IMR-90 (cell line): Measurements from ENCODE around the gene RPS6KA4. TPM values are rescaled to one million over a fixed set of nuclear protein-coding genes. Genes with fewer than 3 reads are reported as not detected.
A peak's percentile ranks its signal among the peaks of the same experiment; 100 is the strongest.

Experiments
- ATAC-seq: fragments of 200-7000 bp; cut with Tn5 transposase; 2 replicates; pipeline ENCODE4 v1.9.1; 2020; ENCODE audit warnings: low read depth, mild to moderate bottlenecking, moderate library complexity
- BruUV-seq: library from RNA; stranded (reverse); fragments of 400-500 nt; replicated peaks from 2 replicates; lab custom pipeline; 2021; lab: Mats Ljungman, UMichigan
- CTCF ChIA-PET: fragments of 300-600 bp; formaldehyde crosslinking; extraction: SDS; loops from one replicate; lab custom pipeline; 2021; ENCODE audit warnings: antibody characterized with exemption; lab: Yijun Ruan, JAX
- POLR2A ChIA-PET: fragments of 300-600 bp; sonication (Branson Sonifier 250); formaldehyde crosslinking; loops from one replicate; lab custom pipeline; 2022; ENCODE audit warnings: antibody characterized with exemption; ENCODE audit not compliant: unreplicated experiment; lab: Charles Lee
- DNase-seq: peaks from one replicate; pipeline ENCODE4 v3.0.0; 2013
- H2AFZ ChIP-seq: replicated peaks from 2 replicates; pipeline ENCODE3; 2013; ENCODE audit warnings: low read length, mild to moderate bottlenecking; ENCODE audit not compliant: poor library complexity
- H2AK5ac ChIP-seq: 2 replicates; pipeline ENCODE4 v1.6.1; 2013; ENCODE audit warnings: low read depth, low read length, inconsistent platforms
- H2AK9ac ChIP-seq: replicated peaks from 2 replicates; pipeline ENCODE3; 2013; ENCODE audit warnings: mild to moderate bottlenecking, low read depth, low read length, moderate library complexity; ENCODE audit not compliant: poor library complexity
- H2BK120ac ChIP-seq: 2 replicates; pipeline ENCODE4 v1.6.1; 2013; ENCODE audit warnings: low read depth, low read length, inconsistent platforms
- H2BK15ac ChIP-seq: 3 replicates; pipeline ENCODE4 v1.6.1; 2013; ENCODE audit warnings: low read depth, low read length, inconsistent platforms
- H2BK20ac ChIP-seq: 2 replicates; pipeline ENCODE4 v1.6.1; 2013; ENCODE audit warnings: low read depth, mild to moderate bottlenecking, inconsistent platforms, low read length, moderate library complexity
- H2BK5ac ChIP-seq: 2 replicates; pipeline ENCODE4 v1.6.1; 2013; ENCODE audit warnings: mild to moderate bottlenecking, low read depth, low read length, inconsistent platforms; ENCODE audit not compliant: poor library complexity, severe bottlenecking
- H3K14ac ChIP-seq: replicated peaks from 2 replicates; pipeline ENCODE4 v1.6.1; 2013; ENCODE audit warnings: low read depth, low read length, inconsistent platforms
- H3K18ac ChIP-seq: 2 replicates; pipeline ENCODE4 v1.6.1; 2013; ENCODE audit warnings: low read depth, low read length, control low read depth
- H3K23ac ChIP-seq: 2 replicates; pipeline ENCODE4 v1.6.1; 2013; ENCODE audit warnings: low read depth, low read length, inconsistent platforms
- H3K27ac ChIP-seq: 2 replicates; pipeline ENCODE4 v1.5.1; 2013; ENCODE audit warnings: mild to moderate bottlenecking, control low read depth, low read length; ENCODE audit not compliant: insufficient read depth
- H3K27me3 ChIP-seq: 2 replicates; pipeline ENCODE4 v1.6.1; 2013; ENCODE audit warnings: low read length; ENCODE audit not compliant: control insufficient read depth, insufficient read depth
- H3K36me3 ChIP-seq: 2 replicates; pipeline ENCODE4 v1.6.1; 2013; ENCODE audit warnings: low read length, mixed read lengths; ENCODE audit not compliant: control insufficient read depth, insufficient read depth
- H3K4ac ChIP-seq: 2 replicates; pipeline ENCODE4 v1.6.1; 2013; ENCODE audit warnings: low read depth, low read length, inconsistent platforms
- H3K4me1 ChIP-seq: 2 replicates; pipeline ENCODE4 v1.6.1; 2013; ENCODE audit warnings: low read length, mixed read lengths; ENCODE audit not compliant: control insufficient read depth, insufficient read depth
- H3K4me2 ChIP-seq: 2 replicates; pipeline ENCODE4 v1.6.1; 2013; ENCODE audit warnings: low read depth, mild to moderate bottlenecking, control low read depth, low read length, moderate library complexity
- H3K4me3 ChIP-seq: 2 replicates; pipeline ENCODE4 v1.5.1; 2013; ENCODE audit warnings: low read depth, mild to moderate bottlenecking, control low read depth, low read length, moderate library complexity; ENCODE audit not compliant: insufficient read depth
- H3K56ac ChIP-seq: 2 replicates; pipeline ENCODE4 v1.6.1; 2013; ENCODE audit warnings: low read length, inconsistent platforms; ENCODE audit not compliant: insufficient read depth; ENCODE audit errors: extremely low read depth
- H3K79me1 ChIP-seq, 2 experiments: 2 replicates each; pipeline ENCODE4 v1.6.1; 2013; ENCODE audit warnings: low read length in 2 of 2, inconsistent platforms in 1 of 2, low read depth in 1 of 2
- H3K9ac ChIP-seq: 2 replicates; pipeline ENCODE4 v1.6.1; 2013; ENCODE audit warnings: low read depth, low read length, control low read depth
- H3K9me1 ChIP-seq: 2 replicates; pipeline ENCODE4 v1.6.1; 2013; ENCODE audit warnings: low read length, inconsistent platforms; ENCODE audit not compliant: insufficient read depth
- H3K9me3 ChIP-seq: 2 replicates; pipeline ENCODE4 v1.6.1; 2013; ENCODE audit warnings: low read length; ENCODE audit not compliant: control insufficient read depth, insufficient read depth
- H4K20me1 ChIP-seq: 2 replicates; pipeline ENCODE4 v1.6.1; 2013; ENCODE audit warnings: low read length, inconsistent platforms; ENCODE audit not compliant: insufficient read depth
- H4K5ac ChIP-seq: 2 replicates; pipeline ENCODE4 v1.6.1; 2013; ENCODE audit warnings: mild to moderate bottlenecking, low read depth, low read length, control low read depth
- H4K8ac ChIP-seq, 2 experiments: 2 replicates each; pipeline ENCODE4 v1.6.1; 2013; ENCODE audit warnings: low read depth in 2 of 2, low read length in 2 of 2, control low read depth in 1 of 2, inconsistent platforms in 1 of 2
- H4K91ac ChIP-seq: 2 replicates; pipeline ENCODE4 v1.6.1; 2013; ENCODE audit warnings: low read depth, low read length, inconsistent platforms; ENCODE audit not compliant: insufficient read depth
- CEBPB ChIP-seq: IDR thresholded peaks from 2 replicates; pipeline ENCODE4 v1.6.1; 2012; ENCODE audit warnings: low read depth, low read length, improper control_type of control experiment
- CHD1 ChIP-seq: IDR thresholded peaks from 2 replicates; pipeline ENCODE4 v1.6.1; 2012; ENCODE audit warnings: low read depth, low read length, improper control_type of control experiment
- FOS ChIP-seq: fragments of 150-350 bp; IDR thresholded peaks from 2 replicates; pipeline ENCODE4 v1.6.1; 2016; ENCODE audit warnings: low read depth, low read length
- MAFK ChIP-seq: IDR thresholded peaks from 2 replicates; pipeline ENCODE4 v1.6.1; 2012; ENCODE audit warnings: low read depth, low read length, improper control_type of control experiment
- MAZ ChIP-seq: IDR thresholded peaks from 2 replicates; pipeline ENCODE4 v1.6.1; 2012; ENCODE audit warnings: low read depth, mild to moderate bottlenecking, low read length, improper control_type of control experiment, moderate library complexity, borderline replicate concordance
- MXI1 ChIP-seq: IDR thresholded peaks from 2 replicates; pipeline ENCODE4 v1.6.1; 2012; ENCODE audit warnings: low read depth, mild to moderate bottlenecking, low read length, moderate library complexity, borderline replicate concordance
- NFE2L2 ChIP-seq: fragments of 150-350 bp; IDR thresholded peaks from 2 replicates; pipeline ENCODE4 v1.6.1; 2016; ENCODE audit warnings: low read depth, mild to moderate bottlenecking, low read length
- POLR2A ChIP-seq: IDR thresholded peaks from 2 replicates; pipeline ENCODE4 v1.6.1; 2012; ENCODE audit warnings: mild to moderate bottlenecking, low read depth, low read length
- RAD21 ChIP-seq: IDR thresholded peaks from 2 replicates; pipeline ENCODE4 v1.6.1; 2012; ENCODE audit warnings: low read length, improper control_type of control experiment
- RCOR1 ChIP-seq: IDR thresholded peaks from 2 replicates; pipeline ENCODE4 v1.6.1; 2012; ENCODE audit warnings: mild to moderate bottlenecking, low read length, improper control_type of control experiment; ENCODE audit not compliant: insufficient replicate concordance
- RFX5 ChIP-seq: IDR thresholded peaks from 2 replicates; pipeline ENCODE4 v1.8.0; 2012; ENCODE audit warnings: low read depth, mild to moderate bottlenecking, low read length, moderate library complexity
- WGBS, 2 experiments: methylation state at CpG; one replicate each; pipeline versions ENCODE4 v1.1.5 to v1.1.7; 2013; ENCODE audit warnings: missing lambda C conversion rate in 2 of 2; ENCODE audit not compliant: insufficient read length in 1 of 2; ENCODE audit errors: extremely low coverage in 2 of 2; 5-methylcytosine and 5-hydroxymethylcytosine counted together
- dilution Hi-C: fragments of 300-500 bp; cut with HindIII; formaldehyde crosslinking; loops from one replicate; pipeline ENCODE4 v1.14.3; 2018; ENCODE audit warnings: low sequenced_read_pairs; ENCODE audit not compliant: unreplicated experiment
- in situ Hi-C: fragments of 300-500 bp; cut with MboI; formaldehyde crosslinking; loops from 3 replicates; pipeline ENCODE4 v1.14.3; 2019; ENCODE audit warnings: low sequenced_read_pairs, inconsistent platforms, mixed read lengths
- intact Hi-C: fragments of 100-400 bp; cut with micrococcal nuclease; formaldehyde crosslinking; loops from 2 replicates; pipeline ENCODE4 v1.10.0; 2022
- polyA plus RNA-seq, 3 experiments: library from polyadenylated mRNA; depleted of rRNA; stranded (reverse); fragments of >200 nt; gene quantifications; 2 replicates each; pipeline ENCODE4 v1.2.3, GENCODE V29; 2012; ENCODE audit warnings: low replicate concordance in 1 of 3
- total RNA-seq: library from RNA; depleted of rRNA; stranded (reverse); fragments of >200 nt; gene quantifications from 2 replicates; pipeline ENCODE4 v1.2.3, GENCODE V29; 2012
- TF ChIP-seq, protein P1 (sequence below): fragments of 150-350 bp; IDR thresholded peaks from 2 replicates; pipeline ENCODE4 v1.6.1; 2017; ENCODE audit warnings: mild to moderate bottlenecking, antibody characterized with exemption, low read length, low read depth
- TF ChIP-seq, protein P2 (sequence below): conservative IDR thresholded peaks from 2 replicates; pipeline ENCODE4 v1.5.1; 2012; ENCODE audit warnings: mild to moderate bottlenecking, low read depth, low read length, improper control_type of control experiment

RPS6KA4 gene
- total and polyA plus RNA-seq, 2 of the 4 experiments (the other 2 are of a cell fraction) = 38.8 to 52.9 TPM

DNA sequence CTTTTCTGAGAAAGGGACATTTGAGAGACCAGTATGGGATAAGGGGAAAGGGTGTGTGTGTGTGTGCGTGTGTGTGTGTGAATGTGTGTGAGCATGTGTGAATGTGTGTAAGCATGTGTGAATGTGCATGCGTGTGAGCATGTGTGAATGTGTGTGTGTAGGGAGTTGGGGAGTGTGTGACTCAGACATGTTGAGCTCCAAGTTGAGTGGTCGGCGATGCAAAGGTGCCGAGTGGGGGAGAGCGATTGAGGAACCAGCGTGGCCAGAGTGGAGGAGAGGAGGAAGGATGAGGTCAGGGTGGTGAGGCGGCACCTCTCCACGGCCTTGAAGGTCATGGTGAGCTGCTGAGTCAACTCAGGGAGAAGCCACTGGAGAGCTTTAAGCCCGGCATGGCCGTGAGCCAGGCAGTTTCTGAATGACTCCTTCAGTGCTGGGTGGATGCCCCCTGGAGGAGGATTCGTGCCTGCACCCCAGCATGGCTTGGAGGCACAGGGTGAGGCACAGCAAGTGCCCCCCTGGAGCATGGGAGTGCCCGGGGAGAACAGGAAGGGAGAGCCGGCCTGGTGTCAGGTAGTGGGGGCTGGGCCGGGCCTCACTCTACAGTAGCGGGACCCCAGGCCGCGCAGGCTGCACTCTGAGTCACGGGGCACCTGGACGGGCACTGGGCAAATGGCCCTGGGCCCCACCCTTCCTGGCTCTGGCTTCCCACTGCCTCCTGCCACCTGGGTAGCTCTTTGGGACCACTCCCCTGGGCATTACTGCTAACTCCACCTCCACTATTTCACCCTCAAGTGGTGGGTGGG, 27.2 kb upstream of the RPS6KA4 start (continued):
- TF ChIP-seq NFE2L2 = no peak
- TF ChIP-seq CEBPB = no peak
- no peak for TF ChIP-seq CHD1
- TF ChIP-seq RAD21 = peak; percentile 60

DNA sequence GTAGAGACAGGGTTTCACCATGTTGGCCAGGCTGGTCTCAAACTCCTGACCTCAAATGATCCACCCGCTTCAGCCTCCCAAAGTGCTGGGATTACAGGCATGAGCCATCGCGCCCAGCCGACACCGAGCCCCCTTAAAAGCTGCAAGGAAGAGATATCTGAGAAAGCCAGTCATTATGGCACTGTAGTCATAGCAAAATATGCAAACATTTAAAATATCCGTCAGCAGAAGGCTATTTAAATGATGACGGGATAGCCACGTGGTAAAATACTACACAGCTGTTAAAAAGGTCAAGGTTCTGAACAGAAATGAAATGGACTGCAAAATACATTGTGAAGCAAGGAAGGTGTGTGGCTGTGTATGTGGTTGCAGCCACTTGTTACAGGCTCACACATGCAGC, 25.4 kb upstream of the RPS6KA4 start:
- DNase-seq (no peak), ATAC-seq (no peak)
- H2BK5ac ChIP-seq = no peak overlapping the region
- H3K18ac ChIP-seq = no peak overlapping the region
- H3K4me1 ChIP-seq = peaks cover 7% of the 10 kb centered on the region
- no peak overlapping the region for H4K91ac ChIP-seq
- H3K23ac ChIP-seq = no peak overlapping the region
- WGBS, 2 experiments = no CpG with 5 or more reads among the region's 8 CpGs
- no peak overlapping the region for H3K27ac ChIP-seq
- no peak overlapping the region for H4K8ac ChIP-seq
- H3K4me2 ChIP-seq = no peak overlapping the region
- H3K4me3 ChIP-seq = no peak overlapping the region
- no peak overlapping the region for H3K9ac ChIP-seq
- H2AFZ ChIP-seq = no peak overlapping the region
- ChIA-PET CTCF (interaction anchor here (0.6 to 1.7 kb wide), 2 partner anchors 9 kb away, joined by 3 to 4 read pairs; no protein-coding TSS in a partner anchor), POLR2A (interaction anchor here (0.6 kb wide), 1 partner anchor 61 kb away, joined by 3 read pairs; no protein-coding TSS in a partner anchor)
- dilution Hi-C loops (no loop called here), in situ Hi-C loops (no loop called here), intact Hi-C loops (no loop called here)
- H3K9me1 ChIP-seq = peaks cover 8% of the 10 kb centered on the region
- no peak overlapping the region for H2BK120ac ChIP-seq
- H4K5ac ChIP-seq = no peak overlapping the region
- no peak overlapping the region for H2AK9ac ChIP-seq
- H2AK5ac ChIP-seq = no peak overlapping the region
- H3K14ac ChIP-seq = no peak overlapping the region
- BruUV-seq = no TSS peak
- H2BK15ac ChIP-seq = no peak overlapping the region
- H3K56ac ChIP-seq = no peak overlapping the region
- H3K4ac ChIP-seq = 0 out of 2 replicates have a peak overlapping the region, but pooled peaks have one; percentile 42
- no peaks in the 10 kb centered on the region for H3K9me3 ChIP-seq
- no peaks in the 10 kb centered on the region for H3K36me3 ChIP-seq
- no peaks in the 10 kb centered on the region for H3K27me3 ChIP-seq
- no peak overlapping the region for H2BK20ac ChIP-seq
- H4K20me1 ChIP-seq = 0 out of 2 replicates have a peak, but pooled peaks cover 3% of the 10 kb centered on the region
- H3K79me1 ChIP-seq = no peaks in the 10 kb centered on the region
- no peak for TF ChIP-seq MXI1
- no peak for TF ChIP-seq NFE2L2
- no peak for TF ChIP-seq CEBPB
- no peak for TF ChIP-seq RAD21
- TF ChIP-seq, protein P1, sequence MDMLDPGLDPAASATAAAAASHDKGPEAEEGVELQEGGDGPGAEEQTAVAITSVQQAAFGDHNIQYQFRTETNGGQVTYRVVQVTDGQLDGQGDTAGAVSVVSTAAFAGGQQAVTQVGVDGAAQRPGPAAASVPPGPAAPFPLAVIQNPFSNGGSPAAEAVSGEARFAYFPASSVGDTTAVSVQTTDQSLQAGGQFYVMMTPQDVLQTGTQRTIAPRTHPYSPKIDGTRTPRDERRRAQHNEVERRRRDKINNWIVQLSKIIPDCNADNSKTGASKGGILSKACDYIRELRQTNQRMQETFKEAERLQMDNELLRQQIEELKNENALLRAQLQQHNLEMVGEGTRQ = no peak
- TF ChIP-seq MAFK = no peak
- TF ChIP-seq MAZ = no peak
- no peak for TF ChIP-seq POLR2A
- TF ChIP-seq RFX5 = no peak
- no peak for TF ChIP-seq FOS
- TF ChIP-seq, protein P2, sequence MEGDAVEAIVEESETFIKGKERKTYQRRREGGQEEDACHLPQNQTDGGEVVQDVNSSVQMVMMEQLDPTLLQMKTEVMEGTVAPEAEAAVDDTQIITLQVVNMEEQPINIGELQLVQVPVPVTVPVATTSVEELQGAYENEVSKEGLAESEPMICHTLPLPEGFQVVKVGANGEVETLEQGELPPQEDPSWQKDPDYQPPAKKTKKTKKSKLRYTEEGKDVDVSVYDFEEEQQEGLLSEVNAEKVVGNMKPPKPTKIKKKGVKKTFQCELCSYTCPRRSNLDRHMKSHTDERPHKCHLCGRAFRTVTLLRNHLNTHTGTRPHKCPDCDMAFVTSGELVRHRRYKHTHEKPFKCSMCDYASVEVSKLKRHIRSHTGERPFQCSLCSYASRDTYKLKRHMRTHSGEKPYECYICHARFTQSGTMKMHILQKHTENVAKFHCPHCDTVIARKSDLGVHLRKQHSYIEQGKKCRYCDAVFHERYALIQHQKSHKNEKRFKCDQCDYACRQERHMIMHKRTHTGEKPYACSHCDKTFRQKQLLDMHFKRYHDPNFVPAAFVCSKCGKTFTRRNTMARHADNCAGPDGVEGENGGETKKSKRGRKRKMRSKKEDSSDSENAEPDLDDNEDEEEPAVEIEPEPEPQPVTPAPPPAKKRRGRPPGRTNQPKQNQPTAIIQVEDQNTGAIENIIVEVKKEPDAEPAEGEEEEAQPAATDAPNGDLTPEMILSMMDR = no peak
- TF ChIP-seq RCOR1 = no peak
- TF ChIP-seq CHD1 = no peak
